DMS 273 treated with DMSO at 0.1 percent for 48 hours (cell line): Measurements from ENCODE around the gene SNRPB.
A peak's percentile ranks its signal among the peaks of the same experiment; 100 is the strongest.

ENCODE experiments used
- DNase-seq: peaks from one replicate; lab custom pipeline; 2025; lab: John Stamatoyannopoulos, UW

The SNRPB gene

GRCh38 chr20:2429051-2429450 is 41.5 kb downstream of the SNRPB start:
- DNase-seq = no peak

- no peak for DNase-seq
These were observed 49.3 kb downstream of the SNRPB start for GRCh38 chr20:2421247-2421646.

- DNase-seq = no peak
These were observed 50.1 kb downstream of the SNRPB start for GRCh38 chr20:2420510-2420909.

GRCh38 chr20:2418388-2418787 is 52.2 kb downstream of the SNRPB start:
- no peak for DNase-seq

GRCh38 chr20:2417213-2417541 is 53.4 kb downstream of the SNRPB start:
- DNase-seq = no peak

- peak; percentile 49 for DNase-seq
These were observed 53.9 kb downstream of the SNRPB start for GRCh38 chr20:2416541-2417212.
